ENCODE data around the gene HSPB7. TPM values are rescaled to one million over a fixed set of nuclear protein-coding genes. Genes with fewer than 3 reads are reported as not detected.

The HSPB7 gene
- total and polyA plus RNA-seq, 2 of the 8 experiments (the other 6 are each of a cell fraction or from before 2014, with no cell fraction given): not detected

DNA sequence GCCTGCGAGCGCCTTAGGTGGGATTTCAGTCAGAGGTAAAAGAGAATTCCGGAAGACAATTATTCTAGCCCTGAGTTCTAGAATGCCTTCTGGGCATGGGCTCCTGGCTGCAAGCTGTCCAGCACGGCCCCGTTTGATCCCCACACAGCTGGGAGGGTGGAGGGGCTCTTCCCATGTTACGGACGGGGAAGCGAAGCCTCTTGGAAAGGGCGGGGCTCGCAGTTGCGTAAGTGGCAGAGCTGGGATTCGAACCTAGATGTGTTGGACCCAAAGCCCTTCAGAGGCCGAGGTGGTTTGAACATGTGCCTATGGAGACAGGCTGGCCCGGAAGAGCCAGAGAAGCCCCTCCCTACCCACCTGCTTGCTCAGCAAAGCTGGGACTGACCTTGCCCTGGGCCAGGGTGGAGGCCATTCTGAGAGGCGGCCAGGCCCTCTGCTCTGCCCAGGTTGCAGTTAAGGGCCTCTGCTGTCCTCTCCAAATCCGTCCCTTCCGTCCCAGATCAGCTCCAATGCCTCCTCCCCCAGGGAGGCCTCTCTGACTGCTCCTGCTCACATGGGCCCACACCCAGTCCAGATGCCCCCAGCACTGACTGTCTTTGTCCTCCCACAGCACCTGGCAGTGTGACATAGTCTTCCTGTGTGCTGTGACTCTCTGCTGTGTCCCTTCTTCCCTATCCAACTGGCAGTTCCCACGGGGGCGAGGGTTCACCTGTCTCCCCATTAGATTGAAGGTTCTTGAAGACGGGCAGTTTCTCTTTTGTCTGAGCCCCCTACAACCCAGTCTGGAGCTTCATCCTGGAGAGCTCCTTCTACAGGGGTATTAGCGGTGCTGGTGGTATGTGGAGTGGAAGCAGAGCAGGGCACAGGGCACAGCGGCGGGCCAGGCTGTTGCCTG is 1.2 kb upstream of the HSPB7 start (continued):
- TF ChIP-seq, protein P1, sequence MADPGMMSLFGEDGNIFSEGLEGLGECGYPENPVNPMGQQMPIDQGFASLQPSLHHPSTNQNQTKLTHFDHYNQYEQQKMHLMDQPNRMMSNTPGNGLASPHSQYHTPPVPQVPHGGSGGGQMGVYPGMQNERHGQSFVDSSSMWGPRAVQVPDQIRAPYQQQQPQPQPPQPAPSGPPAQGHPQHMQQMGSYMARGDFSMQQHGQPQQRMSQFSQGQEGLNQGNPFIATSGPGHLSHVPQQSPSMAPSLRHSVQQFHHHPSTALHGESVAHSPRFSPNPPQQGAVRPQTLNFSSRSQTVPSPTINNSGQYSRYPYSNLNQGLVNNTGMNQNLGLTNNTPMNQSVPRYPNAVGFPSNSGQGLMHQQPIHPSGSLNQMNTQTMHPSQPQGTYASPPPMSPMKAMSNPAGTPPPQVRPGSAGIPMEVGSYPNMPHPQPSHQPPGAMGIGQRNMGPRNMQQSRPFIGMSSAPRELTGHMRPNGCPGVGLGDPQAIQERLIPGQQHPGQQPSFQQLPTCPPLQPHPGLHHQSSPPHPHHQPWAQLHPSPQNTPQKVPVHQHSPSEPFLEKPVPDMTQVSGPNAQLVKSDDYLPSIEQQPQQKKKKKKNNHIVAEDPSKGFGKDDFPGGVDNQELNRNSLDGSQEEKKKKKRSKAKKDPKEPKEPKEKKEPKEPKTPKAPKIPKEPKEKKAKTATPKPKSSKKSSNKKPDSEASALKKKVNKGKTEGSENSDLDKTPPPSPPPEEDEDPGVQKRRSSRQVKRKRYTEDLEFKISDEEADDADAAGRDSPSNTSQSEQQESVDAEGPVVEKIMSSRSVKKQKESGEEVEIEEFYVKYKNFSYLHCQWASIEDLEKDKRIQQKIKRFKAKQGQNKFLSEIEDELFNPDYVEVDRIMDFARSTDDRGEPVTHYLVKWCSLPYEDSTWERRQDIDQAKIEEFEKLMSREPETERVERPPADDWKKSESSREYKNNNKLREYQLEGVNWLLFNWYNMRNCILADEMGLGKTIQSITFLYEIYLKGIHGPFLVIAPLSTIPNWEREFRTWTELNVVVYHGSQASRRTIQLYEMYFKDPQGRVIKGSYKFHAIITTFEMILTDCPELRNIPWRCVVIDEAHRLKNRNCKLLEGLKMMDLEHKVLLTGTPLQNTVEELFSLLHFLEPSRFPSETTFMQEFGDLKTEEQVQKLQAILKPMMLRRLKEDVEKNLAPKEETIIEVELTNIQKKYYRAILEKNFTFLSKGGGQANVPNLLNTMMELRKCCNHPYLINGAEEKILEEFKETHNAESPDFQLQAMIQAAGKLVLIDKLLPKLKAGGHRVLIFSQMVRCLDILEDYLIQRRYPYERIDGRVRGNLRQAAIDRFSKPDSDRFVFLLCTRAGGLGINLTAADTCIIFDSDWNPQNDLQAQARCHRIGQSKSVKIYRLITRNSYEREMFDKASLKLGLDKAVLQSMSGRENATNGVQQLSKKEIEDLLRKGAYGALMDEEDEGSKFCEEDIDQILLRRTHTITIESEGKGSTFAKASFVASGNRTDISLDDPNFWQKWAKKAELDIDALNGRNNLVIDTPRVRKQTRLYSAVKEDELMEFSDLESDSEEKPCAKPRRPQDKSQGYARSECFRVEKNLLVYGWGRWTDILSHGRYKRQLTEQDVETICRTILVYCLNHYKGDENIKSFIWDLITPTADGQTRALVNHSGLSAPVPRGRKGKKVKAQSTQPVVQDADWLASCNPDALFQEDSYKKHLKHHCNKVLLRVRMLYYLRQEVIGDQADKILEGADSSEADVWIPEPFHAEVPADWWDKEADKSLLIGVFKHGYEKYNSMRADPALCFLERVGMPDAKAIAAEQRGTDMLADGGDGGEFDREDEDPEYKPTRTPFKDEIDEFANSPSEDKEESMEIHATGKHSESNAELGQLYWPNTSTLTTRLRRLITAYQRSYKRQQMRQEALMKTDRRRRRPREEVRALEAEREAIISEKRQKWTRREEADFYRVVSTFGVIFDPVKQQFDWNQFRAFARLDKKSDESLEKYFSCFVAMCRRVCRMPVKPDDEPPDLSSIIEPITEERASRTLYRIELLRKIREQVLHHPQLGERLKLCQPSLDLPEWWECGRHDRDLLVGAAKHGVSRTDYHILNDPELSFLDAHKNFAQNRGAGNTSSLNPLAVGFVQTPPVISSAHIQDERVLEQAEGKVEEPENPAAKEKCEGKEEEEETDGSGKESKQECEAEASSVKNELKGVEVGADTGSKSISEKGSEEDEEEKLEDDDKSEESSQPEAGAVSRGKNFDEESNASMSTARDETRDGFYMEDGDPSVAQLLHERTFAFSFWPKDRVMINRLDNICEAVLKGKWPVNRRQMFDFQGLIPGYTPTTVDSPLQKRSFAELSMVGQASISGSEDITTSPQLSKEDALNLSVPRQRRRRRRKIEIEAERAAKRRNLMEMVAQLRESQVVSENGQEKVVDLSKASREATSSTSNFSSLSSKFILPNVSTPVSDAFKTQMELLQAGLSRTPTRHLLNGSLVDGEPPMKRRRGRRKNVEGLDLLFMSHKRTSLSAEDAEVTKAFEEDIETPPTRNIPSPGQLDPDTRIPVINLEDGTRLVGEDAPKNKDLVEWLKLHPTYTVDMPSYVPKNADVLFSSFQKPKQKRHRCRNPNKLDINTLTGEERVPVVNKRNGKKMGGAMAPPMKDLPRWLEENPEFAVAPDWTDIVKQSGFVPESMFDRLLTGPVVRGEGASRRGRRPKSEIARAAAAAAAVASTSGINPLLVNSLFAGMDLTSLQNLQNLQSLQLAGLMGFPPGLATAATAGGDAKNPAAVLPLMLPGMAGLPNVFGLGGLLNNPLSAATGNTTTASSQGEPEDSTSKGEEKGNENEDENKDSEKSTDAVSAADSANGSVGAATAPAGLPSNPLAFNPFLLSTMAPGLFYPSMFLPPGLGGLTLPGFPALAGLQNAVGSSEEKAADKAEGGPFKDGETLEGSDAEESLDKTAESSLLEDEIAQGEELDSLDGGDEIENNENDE (IDR thresholded peaks at IDR 0.05; ENCODE audit: insufficient replicate concordance, low read length): no peak
